ENCODE measurements around the gene AGBL2.

AGBL2 gene

DNA sequence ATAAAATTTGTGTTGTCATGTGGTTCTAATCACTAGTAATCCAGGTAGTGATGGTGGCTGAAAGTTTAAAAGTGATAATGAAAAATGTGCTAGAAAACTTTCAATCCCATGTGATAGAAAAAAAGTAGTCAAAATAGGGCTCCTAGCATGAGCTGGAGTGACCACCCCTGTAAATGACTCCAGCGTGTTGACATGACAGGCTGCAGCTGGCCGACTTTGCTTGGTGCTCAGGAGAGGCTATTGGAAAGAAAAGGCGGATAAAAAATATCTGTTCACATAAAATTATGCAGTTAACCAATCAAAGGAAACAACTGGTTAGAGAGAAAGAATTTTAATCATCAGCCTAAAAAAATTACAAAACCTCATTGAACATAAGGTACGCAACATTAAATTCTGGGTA lies 55.9 kb downstream of the AGBL2 start:
- Histone ChIP-seq H3K4me3 (no peak overlapping the region), H3K36me3 (no peaks in the 10 kb centered on the region), H3K27me3 (peaks cover 0 to 3% of the 10 kb centered on the region in 2 donors), H3K9me3 (no peaks in the 10 kb centered on the region), H3K4me1 (no peaks in the 10 kb centered on the region), H3K27ac (no peak overlapping the region)
- no peak for DNase-seq
- intact Hi-C loops (cut with DNase I; ENCODE audit: low total_unique reads), result no loop called here
- TF ChIP-seq, protein P1, sequence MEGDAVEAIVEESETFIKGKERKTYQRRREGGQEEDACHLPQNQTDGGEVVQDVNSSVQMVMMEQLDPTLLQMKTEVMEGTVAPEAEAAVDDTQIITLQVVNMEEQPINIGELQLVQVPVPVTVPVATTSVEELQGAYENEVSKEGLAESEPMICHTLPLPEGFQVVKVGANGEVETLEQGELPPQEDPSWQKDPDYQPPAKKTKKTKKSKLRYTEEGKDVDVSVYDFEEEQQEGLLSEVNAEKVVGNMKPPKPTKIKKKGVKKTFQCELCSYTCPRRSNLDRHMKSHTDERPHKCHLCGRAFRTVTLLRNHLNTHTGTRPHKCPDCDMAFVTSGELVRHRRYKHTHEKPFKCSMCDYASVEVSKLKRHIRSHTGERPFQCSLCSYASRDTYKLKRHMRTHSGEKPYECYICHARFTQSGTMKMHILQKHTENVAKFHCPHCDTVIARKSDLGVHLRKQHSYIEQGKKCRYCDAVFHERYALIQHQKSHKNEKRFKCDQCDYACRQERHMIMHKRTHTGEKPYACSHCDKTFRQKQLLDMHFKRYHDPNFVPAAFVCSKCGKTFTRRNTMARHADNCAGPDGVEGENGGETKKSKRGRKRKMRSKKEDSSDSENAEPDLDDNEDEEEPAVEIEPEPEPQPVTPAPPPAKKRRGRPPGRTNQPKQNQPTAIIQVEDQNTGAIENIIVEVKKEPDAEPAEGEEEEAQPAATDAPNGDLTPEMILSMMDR (IDR thresholded peaks at IDR 0.05), result no peak

DNA sequence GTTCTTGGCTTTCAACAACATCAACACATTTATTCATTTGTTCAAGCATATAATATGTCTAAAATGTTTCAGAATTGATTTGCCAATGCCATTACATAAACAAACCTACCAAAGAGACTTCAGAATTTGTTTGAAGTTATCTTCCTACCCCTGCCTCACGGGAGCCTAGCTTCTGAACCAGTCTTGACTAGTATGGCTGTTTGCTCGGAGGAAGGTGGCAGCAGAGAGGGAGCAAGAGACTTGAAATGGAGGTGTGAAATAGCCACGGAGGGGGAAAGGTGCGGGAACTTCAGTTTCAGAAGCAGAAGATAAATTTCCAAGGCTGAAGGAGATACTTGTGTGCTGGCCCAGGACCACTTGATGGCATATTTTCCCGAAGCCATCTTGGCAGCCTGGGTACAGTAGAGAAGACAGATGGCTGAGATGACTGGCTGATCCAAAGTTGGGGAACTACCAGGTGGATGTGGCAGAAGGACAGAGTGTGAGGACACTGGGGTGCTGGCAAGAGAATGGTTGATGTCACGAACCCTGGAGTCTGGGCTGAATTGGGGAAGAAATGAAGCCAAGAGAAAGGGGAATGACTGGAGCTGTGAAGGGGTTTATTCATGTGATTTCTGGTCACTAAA lies 58.8 kb downstream of the AGBL2 start:
- Histone ChIP-seq H3K4me1 (no peaks in the 10 kb centered on the region), H3K27me3 (no peaks in the 10 kb centered on the region), H3K4me3 (no peak overlapping the region), H3K27ac (no peak overlapping the region), H3K36me3 (no peaks in the 10 kb centered on the region), H3K9me3 (no peaks in the 10 kb centered on the region)
- TF ChIP-seq, protein P1 (IDR thresholded peaks at IDR 0.05), result no peak
- DNase-seq, result no peak
- intact Hi-C loops (cut with DNase I; ENCODE audit: low total_unique reads), result no loop called here

DNA sequence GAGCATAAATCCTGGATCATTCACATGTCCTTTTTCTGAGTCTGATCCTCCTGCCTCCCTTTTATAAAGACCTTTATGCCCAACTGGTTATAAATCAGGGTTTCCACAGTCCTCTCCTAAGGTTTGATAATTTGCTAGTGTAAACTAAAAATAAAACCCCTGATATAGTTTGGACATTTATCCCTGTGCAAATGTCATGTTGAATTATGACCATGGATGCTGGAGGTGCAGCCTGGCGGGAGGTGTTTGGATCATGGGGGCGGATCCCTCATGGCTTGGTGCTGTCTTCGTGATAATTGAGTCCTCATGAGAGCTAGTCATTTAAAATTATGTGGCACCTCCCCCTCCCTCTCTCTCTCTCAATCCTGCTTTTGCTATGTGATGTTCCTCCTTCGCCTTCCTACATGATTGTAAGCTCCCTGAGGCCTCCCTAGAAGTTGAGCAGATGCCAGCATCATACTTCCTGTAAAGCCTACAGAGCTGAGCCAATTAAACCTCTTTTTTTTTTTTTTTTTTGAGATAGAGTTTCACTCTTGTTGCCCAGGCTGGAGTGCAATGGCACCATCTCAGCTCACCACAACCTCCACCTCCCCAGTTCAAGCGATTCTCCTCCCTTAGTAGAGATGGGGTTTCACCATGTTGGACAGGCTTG lies 63.2 kb downstream of the AGBL2 start:
- TF ChIP-seq, protein P1 (IDR thresholded peaks at IDR 0.05), result no peak
- Histone ChIP-seq H3K9me3 (no peaks in the 10 kb centered on the region), H3K4me1 (no peaks in the 10 kb centered on the region), H3K27ac (no peak overlapping the region), H3K27me3 (no peaks in the 10 kb centered on the region), H3K36me3 (no peaks in the 10 kb centered on the region), H3K4me3 (no peak overlapping the region)
- intact Hi-C loops (cut with DNase I; ENCODE audit: low total_unique reads), result no loop called here
- DNase-seq, result peak in 1 of 2 donors; percentile 13

DNA sequence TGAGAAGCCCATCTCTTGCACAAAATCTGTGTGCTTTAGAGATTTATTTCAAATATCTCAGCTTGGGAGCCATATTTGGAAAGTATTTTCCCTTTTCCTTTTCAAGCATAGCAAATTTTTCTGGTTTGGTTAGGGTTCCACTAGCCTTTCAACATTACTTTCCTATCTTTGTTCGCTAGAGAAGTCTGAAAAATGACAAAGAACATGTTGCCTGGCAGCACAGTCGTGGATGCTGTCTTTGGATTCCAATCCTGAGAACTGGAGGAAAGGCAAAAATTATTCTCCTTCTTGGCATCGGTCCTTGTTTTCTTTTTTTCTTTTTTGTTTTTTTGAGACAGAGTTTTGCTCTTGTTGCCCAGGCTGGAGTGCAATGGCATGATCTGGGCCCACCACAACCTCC lies 65.9 kb downstream of the AGBL2 start:
- H3K36me3 ChIP-seq, result no peaks in the 10 kb centered on the region
- DNase-seq, result no peak
- TF ChIP-seq, protein P1 (IDR thresholded peaks at IDR 0.05), result no peak
- H3K27ac ChIP-seq, result no peak overlapping the region
- no peaks in the 10 kb centered on the region for H3K9me3 ChIP-seq
- intact Hi-C loops (cut with DNase I; ENCODE audit: low total_unique reads), result loop anchor here (10.0 kb wide), 1 partner anchor 66 kb away; the partner anchor contains the start of gene AGBL2
- H3K4me3 ChIP-seq, result no peak overlapping the region
- H3K27me3 ChIP-seq, result no peaks in the 10 kb centered on the region
- no peaks in the 10 kb centered on the region for H3K4me1 ChIP-seq

DNA sequence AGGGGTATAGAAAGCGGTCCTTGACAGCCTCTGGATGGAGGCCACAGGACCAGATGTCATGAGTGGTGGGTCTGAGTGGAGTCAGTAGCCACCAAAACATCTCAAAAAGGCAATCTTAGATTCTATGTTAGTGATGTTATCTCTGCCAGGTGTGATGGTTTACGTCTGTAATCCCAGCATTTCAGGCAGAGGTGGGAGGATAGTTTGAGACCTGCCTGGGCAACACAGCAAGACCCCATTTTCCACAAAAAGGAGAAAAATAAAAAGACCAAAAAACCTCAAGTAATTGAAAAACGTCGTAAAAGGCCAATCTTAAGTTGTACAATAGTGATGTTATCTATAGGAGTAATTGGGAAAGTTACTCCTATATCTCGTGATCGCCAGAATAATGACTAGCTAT lies 69.2 kb downstream of the AGBL2 start:
- TF ChIP-seq, protein P1 (IDR thresholded peaks at IDR 0.05), result no peak
- H3K36me3 ChIP-seq, result no peaks in the 10 kb centered on the region
- no peak for DNase-seq
- H3K27me3 ChIP-seq, result no peaks in the 10 kb centered on the region
- no peaks in the 10 kb centered on the region for H3K9me3 ChIP-seq
- peaks cover 0 to 14% (median 7%) of the 10 kb centered on the region in 4 donors for H3K4me1 ChIP-seq
- no peak overlapping the region for H3K27ac ChIP-seq
- H3K4me3 ChIP-seq, result no peak overlapping the region
- intact Hi-C loops (cut with DNase I; ENCODE audit: low total_unique reads), result loop anchor here (10.0 kb wide), 1 partner anchor 69 kb away; the partner anchor contains the start of gene AGBL2
